Thyroid gland (tissue), 4 donors: ENCODE results near the gene TAOK3. TPM values are rescaled to one million over a fixed set of nuclear protein-coding genes. Genes with fewer than 3 reads are reported as not detected.

Experiments used
- DNase-seq, 2 donors: peaks; one replicate each; pipeline ENCODE4 v3.0.0-alpha.2; 2019
- H3K27ac ChIP-seq, 3 donors: fragments of 200-600 bp; sonication (generic); 1 replicate in 2 of 3; 2 replicates in 1 of 3; pipeline ENCODE4 v1.5.1; 2016 to 2019; ENCODE audit warnings: mild to moderate bottlenecking in 1 of 3, moderate library complexity in 1 of 3
- H3K27me3 ChIP-seq: fragments of 200-600 bp; sonication (generic); one replicate; pipeline ENCODE4 v1.5.1; 2019
- H3K36me3 ChIP-seq, 2 donors: fragments of 200-600 bp; sonication (generic); one replicate each; pipeline ENCODE4 v1.5.1; 2016 to 2019
- H3K4me1 ChIP-seq, 2 donors: fragments of 200-600 bp; sonication (generic); one replicate each; pipeline ENCODE4 v1.5.1; 2017 to 2019
- H3K4me3 ChIP-seq, 3 donors: fragments of 200-600 bp; sonication (generic); replicated peaks in 1 of 3; 1 replicate in 2 of 3; 2 replicates in 1 of 3; pipeline ENCODE4 v1.5.1; 2016; ENCODE audit warnings: mild to moderate bottlenecking in 1 of 3
- H3K9me3 ChIP-seq: fragments of 200-600 bp; sonication (generic); one replicate; pipeline ENCODE4 v1.5.1; 2017
- POLR2A ChIP-seq, 2 donors: fragments of 450-650 bp; IDR thresholded peaks; one replicate each; pipeline ENCODE4 v1.6.1; 2017; ENCODE audit warnings: antibody characterized with exemption in 2 of 2, mild to moderate bottlenecking in 2 of 2, moderate library complexity in 1 of 2
- WGBS, 2 donors: methylation state at CpG; one replicate each; pipeline ENCODE4 v1.1.5; 2017; 5-methylcytosine and 5-hydroxymethylcytosine counted together
- intact Hi-C: fragments of 100-400 bp; cut with DNase I; formaldehyde crosslinking; loops from one replicate; pipeline ENCODE4 v1.15.1; 2023
- total RNA-seq, 4 donors: library from RNA; depleted of rRNA; stranded (reverse); fragments of >200 nt; gene quantifications; one replicate each; pipeline ENCODE4 v1.2.3, GENCODE V29; 2016
- TF ChIP-seq, protein P1 (sequence below), 6 experiments: fragments of 200-600 bp in 3 of 6; fragments of 450-650 bp in 3 of 6; sonication (generic) in 3 of 6; IDR thresholded peaks; one replicate each; pipeline ENCODE4 v1.5.1; 2016 to 2019; ENCODE audit warnings: antibody characterized with exemption in 6 of 6, mild to moderate bottlenecking in 2 of 6, inconsistent platforms in 1 of 6, moderate library complexity in 1 of 6

Gene TAOK3
- total RNA-seq, 4 donors from 2014 or later, result 38.4 to 65.3 (median 50.2) TPM

DNA sequence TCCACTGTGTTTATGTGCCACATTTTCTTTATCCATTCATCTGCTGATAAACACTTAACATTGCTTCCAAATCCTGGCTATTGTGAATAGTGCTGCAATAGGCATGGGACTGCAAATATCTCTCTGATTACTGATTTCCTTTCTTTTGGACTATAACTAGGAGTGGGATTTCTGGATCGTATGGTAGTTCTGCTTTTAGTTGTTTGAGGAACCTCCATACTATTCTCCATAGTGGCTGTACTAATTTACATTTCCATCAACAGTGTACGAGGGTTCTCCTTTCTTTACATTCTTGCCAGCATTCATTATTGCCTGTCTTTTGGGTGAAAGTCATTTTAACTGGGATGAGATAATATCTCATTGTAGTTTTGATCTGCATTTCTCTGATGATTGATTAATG lies 47.6 kb downstream of the TAOK3 start:
- H3K36me3 ChIP-seq, result no peaks in the 10 kb centered on the region
- H3K27ac ChIP-seq, result no peak overlapping the region
- H3K4me1 ChIP-seq, result no peaks in the 10 kb centered on the region
- WGBS, 2 donors, result 89 to 91% methylated on average over 2 of the region's 2 CpGs
- H3K27me3 ChIP-seq, result no peaks in the 10 kb centered on the region
- no peaks in the 10 kb centered on the region for H3K9me3 ChIP-seq
- H3K4me3 ChIP-seq, result no peak overlapping the region
- TF ChIP-seq, protein P1, sequence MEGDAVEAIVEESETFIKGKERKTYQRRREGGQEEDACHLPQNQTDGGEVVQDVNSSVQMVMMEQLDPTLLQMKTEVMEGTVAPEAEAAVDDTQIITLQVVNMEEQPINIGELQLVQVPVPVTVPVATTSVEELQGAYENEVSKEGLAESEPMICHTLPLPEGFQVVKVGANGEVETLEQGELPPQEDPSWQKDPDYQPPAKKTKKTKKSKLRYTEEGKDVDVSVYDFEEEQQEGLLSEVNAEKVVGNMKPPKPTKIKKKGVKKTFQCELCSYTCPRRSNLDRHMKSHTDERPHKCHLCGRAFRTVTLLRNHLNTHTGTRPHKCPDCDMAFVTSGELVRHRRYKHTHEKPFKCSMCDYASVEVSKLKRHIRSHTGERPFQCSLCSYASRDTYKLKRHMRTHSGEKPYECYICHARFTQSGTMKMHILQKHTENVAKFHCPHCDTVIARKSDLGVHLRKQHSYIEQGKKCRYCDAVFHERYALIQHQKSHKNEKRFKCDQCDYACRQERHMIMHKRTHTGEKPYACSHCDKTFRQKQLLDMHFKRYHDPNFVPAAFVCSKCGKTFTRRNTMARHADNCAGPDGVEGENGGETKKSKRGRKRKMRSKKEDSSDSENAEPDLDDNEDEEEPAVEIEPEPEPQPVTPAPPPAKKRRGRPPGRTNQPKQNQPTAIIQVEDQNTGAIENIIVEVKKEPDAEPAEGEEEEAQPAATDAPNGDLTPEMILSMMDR (IDR thresholded peaks at IDR 0.05), result no peak
- no peak for TF ChIP-seq POLR2A (IDR thresholded peaks at IDR 0.05)
- no peak for DNase-seq
- intact Hi-C loops, result no loop called here

DNA sequence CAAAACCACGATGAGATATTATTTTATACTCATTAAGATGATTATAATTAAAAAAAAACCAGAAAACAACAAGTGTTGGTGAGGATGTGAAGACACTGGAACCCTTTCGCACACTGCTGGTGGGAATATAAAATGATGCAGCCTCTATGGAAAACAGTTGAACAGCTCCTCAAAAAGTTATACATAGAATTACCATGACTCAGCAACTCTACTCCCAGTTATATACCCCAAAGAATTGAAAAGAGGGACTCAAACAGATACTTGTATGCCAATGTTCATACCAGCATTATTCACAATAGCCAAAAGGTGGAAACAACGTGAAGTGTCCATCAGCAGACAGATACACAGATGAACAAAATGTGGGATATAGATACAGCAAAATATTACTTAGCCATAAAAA lies 53.1 kb downstream of the TAOK3 start:
- Histone ChIP-seq H3K36me3 (no peaks in the 10 kb centered on the region), H3K9me3 (no peaks in the 10 kb centered on the region), H3K27ac (no peak overlapping the region), H3K27me3 (no peaks in the 10 kb centered on the region), H3K4me3 (no peak overlapping the region), H3K4me1 (no peaks in the 10 kb centered on the region)
- intact Hi-C loops, result no loop called here
- TF ChIP-seq POLR2A (IDR thresholded peaks at IDR 0.05), result no peak
- TF ChIP-seq, protein P1 (IDR thresholded peaks at IDR 0.05), result no peak
- no peak for DNase-seq
- 94 to 96% methylated on average over 3 of the region's 3 CpGs for WGBS, 2 donors

DNA sequence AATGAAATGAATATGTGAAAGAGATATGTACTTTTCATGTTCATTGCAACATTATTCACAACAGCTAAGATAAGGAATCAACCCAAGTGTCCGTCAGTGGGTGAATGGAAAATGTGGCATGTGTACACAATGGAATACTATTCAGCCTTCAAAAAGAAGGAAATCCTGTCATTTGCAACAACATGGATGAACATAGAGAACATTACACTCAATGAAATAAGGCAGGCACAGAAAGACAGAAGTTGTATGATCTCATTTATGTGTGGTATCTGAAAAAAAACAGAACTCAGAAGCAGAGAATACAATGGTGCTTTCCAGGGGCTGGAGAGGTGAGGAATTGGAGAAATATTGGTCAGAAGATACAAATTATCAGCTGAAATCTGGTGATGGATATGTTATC lies 54.0 kb downstream of the TAOK3 start:
- H3K4me3 ChIP-seq, result no peak overlapping the region
- no peak for TF ChIP-seq POLR2A (IDR thresholded peaks at IDR 0.05)
- TF ChIP-seq, protein P1 (IDR thresholded peaks at IDR 0.05), result no peak
- H3K4me1 ChIP-seq, result no peaks in the 10 kb centered on the region
- intact Hi-C loops, result no loop called here
- no peaks in the 10 kb centered on the region for H3K36me3 ChIP-seq
- H3K27me3 ChIP-seq, result no peaks in the 10 kb centered on the region
- WGBS, 2 donors, result 98% methylated on average over 1 of the region's 1 CpG
- no peak for DNase-seq
- H3K27ac ChIP-seq, result no peak overlapping the region
- no peaks in the 10 kb centered on the region for H3K9me3 ChIP-seq

DNA sequence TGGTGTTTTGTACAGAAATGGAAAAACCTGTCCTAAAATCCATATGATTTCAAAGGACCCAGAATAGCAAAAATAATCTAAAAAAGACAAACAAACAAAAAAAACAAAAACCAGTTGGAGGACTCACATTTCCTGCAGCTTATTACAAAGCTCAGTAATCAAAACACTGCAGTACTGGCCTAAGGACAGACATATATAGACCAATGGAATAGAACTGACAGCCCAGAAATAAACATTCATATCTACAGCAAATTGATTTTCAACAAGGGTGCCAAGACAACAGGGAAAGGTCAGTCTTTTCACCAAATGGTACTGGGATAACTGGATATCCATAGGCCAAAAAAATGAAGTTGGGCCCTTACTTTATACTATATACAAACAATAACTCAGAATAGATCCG lies 55.0 kb downstream of the TAOK3 start:
- H3K27ac ChIP-seq, result no peak overlapping the region
- 97 to 98% methylated on average over 1 of the region's 1 CpG for WGBS, 2 donors
- intact Hi-C loops, result no loop called here
- no peak overlapping the region for H3K4me3 ChIP-seq
- H3K9me3 ChIP-seq, result no peaks in the 10 kb centered on the region
- no peaks in the 10 kb centered on the region for H3K27me3 ChIP-seq
- H3K4me1 ChIP-seq, result peaks cover 3 to 5% of the 10 kb centered on the region in 2 donors
- no peak for TF ChIP-seq POLR2A (IDR thresholded peaks at IDR 0.05)
- DNase-seq, result no peak
- H3K36me3 ChIP-seq, result no peaks in the 10 kb centered on the region

DNA sequence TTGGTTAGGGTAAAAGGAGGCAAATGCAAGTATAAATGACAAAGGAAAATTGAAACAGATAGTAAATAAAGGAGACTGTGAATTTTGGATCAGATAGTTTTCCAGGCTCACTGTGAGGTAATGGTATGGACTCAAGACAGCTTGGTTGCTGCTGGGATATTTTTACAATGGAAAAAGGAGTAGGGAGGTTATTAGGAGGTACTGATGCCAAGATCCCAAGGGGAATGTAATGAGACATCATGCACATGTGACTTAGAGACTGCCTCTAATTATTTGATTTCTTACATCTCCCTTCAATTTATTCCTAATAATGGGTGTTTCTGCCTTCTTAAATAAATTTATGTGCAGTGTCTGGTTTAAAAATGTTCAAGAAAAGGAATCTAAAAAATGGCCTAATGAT lies 56.9 kb downstream of the TAOK3 start:
- DNase-seq, result no peak
- Histone ChIP-seq H3K4me3 (no peak overlapping the region), H3K27ac (no peak overlapping the region), H3K27me3 (no peaks in the 10 kb centered on the region), H3K4me1 (peaks cover 8 to 10% of the 10 kb centered on the region in 2 donors), H3K9me3 (no peaks in the 10 kb centered on the region), H3K36me3 (no peaks in the 10 kb centered on the region)
- intact Hi-C loops, result no loop called here
- TF ChIP-seq, protein P1 (IDR thresholded peaks at IDR 0.05), result no peak
- no peak for TF ChIP-seq POLR2A (IDR thresholded peaks at IDR 0.05)

DNA sequence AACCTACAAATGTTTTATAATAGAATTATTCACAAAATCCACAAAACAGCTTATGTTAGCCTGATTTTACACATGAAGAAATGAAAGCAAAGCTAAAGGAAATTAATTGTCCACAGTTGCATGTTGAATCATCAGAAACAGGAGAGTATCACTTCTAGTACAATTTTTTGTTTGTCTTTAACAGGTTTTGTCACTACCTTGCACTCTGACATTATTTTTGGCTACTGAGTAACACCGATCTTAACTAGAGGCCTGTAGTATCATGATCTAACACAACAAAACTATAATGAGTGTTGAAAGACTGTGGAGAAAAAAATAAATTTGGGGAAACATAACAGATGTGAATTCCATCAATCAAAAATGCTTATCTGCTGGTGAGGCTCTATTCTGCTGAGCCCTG lies 60.1 kb downstream of the TAOK3 start:
- Histone ChIP-seq H3K4me3 (no peak overlapping the region), H3K36me3 (no peaks in the 10 kb centered on the region), H3K4me1 (peaks cover 8 to 10% of the 10 kb centered on the region in 2 donors), H3K27me3 (no peaks in the 10 kb centered on the region), H3K27ac (peak overlapping the region in 1 of 3 donors; percentile 1), H3K9me3 (no peaks in the 10 kb centered on the region)
- no peak for DNase-seq
- no peak for TF ChIP-seq POLR2A (IDR thresholded peaks at IDR 0.05)
- TF ChIP-seq, protein P1 (IDR thresholded peaks at IDR 0.05), result no peak
- intact Hi-C loops, result no loop called here
- 26 to 44% methylated on average over 1 of the region's 1 CpG for WGBS, 2 donors
